KBM-7 (cell line): ENCODE data around the gene PCDHGA10.
A peak's percentile ranks its signal among the peaks of the same experiment; 100 is the strongest.
"Not testable (repeated sequence)": the region's sequence is repeated elsewhere in the genome, so short reads cannot be mapped to it uniquely, and the experiment has no call there.

Experiments
- DNase-seq: peaks from one replicate; pipeline ENCODE4 v3.0.0-alpha.2; 2015
- in situ Hi-C: fragments of 300-500 bp; cut with MboI; formaldehyde crosslinking; loops from 2 replicates; pipeline ENCODE4 v1.14.3; 2020; ENCODE audit warnings: low sequenced_read_pairs, low pct_unique_long_range_greater_than_20kb, mixed read lengths

PCDHGA10 gene

DNA sequence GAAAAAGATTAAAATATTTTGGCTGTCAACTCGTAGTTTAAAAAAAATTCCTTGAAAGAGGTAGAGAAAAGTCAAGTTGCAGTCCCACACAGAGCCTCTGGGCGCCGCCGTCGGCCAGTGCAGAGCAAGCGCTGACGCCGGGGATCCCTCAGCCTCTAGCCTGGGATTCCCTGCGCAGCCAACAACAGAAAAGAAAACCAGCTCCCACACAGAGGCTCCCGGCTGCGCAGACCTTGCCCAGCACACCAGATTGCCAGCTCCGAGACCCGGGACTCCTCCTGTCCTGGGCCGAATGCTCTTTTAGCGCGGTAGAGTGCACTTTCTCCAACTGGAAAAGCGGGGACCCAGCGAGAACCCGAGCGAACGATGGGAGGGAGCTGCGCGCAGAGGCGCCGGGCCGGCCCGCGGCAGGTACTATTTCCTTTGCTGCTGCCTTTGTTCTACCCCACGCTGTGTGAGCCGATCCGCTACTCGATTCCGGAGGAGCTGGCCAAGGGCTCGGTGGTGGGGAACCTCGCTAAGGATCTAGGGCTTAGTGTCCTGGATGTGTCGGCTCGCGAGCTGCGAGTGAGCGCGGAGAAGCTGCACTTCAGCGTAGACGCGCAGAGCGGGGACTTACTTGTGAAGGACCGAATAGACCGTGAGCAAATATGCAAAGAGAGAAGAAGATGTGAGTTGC is 4.8 kb downstream of the PCDHGA10 start, which contains the start of gene PCDHGB7:
TSS of gene PCDHGB7 (plus strand) at position 184 of the 679 bp plus-strand sequence. CDS start at position 367, 183 bp downstream.
- peak; percentile 13 for DNase-seq
- in situ Hi-C loops = not testable (repeated sequence)

DNA sequence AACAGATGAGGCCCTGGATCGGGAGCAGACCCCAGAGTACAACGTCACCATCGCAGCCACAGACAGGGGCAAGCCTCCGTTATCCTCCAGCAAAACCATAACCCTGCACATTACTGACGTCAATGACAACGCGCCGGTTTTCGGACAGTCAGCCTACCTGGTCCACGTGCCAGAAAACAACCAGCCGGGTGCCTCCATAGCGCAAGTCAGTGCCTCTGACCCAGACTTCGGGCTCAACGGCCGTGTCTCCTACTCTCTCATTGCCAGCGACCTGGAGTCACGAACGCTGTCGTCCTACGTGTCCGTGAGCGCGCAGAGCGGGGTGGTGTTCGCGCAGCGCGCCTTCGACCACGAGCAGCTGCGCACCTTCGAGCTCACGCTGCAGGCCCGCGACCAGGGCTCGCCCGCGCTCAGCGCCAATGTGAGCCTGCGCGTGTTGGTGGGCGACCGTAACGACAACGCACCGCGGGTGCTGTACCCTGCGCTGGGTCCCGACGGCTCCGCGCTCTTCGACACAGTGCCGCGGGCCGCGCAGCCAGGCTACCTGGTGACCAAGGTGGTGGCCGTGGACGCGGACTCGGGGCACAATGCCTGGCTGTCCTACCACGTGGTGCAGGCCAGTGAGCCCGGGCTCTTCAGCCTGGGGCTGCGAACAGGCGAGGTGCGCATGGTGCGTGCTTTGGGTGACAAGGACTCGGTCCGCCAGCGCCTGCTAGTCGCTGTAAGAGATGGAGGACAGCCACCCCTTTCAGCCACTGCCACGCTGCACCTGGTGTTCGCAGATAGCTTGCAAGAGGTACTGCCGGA is 6.5 kb downstream of the PCDHGA10 start:
- in situ Hi-C loops = no loop called here
- no peak for DNase-seq

DNA sequence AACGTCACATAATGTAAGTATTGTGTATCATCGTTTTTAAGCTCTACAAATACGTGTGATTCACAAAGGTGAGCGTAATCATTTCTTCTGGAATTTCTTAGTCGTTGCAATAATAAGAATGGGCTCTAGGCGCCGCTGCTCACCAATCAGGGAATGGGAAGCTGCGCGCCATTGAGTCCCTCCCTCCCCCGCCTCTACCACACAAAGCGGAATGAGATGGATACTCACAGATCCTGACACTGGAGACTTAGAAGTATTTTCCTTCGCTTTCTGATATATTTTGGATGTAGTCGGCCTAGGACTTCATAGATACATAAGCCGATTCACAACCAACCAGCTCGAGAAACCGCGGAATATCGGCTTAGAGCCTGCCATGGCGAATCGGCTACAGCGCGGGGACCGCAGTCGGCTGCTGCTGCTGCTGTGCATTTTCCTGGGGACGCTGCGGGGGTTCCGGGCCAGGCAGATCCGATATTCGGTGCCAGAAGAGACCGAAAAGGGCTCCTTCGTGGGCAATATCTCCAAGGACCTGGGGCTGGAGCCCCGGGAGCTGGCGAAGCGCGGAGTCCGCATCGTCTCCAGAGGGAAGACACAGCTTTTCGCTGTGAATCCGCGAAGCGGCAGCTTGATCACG is 8.2 kb downstream of the PCDHGA10 start, which contains the start of gene PCDHGA11:
TSS of gene PCDHGA11 (plus strand) at position 197 of the 634 bp plus-strand sequence. CDS start at position 374, 177 bp downstream.
- peak; percentile 33 for DNase-seq
- in situ Hi-C loops = no loop called here

- in situ Hi-C loops = no loop called here
- DNase-seq = no peak
Measured at GRCh38 chr5:141421489-141421855, 8.7 kb downstream of the PCDHGA10 start.

- in situ Hi-C loops = no loop called here
- no peak for DNase-seq
Measured at GRCh38 chr5:141422742-141423291, 10.0 kb downstream of the PCDHGA10 start.

DNA sequence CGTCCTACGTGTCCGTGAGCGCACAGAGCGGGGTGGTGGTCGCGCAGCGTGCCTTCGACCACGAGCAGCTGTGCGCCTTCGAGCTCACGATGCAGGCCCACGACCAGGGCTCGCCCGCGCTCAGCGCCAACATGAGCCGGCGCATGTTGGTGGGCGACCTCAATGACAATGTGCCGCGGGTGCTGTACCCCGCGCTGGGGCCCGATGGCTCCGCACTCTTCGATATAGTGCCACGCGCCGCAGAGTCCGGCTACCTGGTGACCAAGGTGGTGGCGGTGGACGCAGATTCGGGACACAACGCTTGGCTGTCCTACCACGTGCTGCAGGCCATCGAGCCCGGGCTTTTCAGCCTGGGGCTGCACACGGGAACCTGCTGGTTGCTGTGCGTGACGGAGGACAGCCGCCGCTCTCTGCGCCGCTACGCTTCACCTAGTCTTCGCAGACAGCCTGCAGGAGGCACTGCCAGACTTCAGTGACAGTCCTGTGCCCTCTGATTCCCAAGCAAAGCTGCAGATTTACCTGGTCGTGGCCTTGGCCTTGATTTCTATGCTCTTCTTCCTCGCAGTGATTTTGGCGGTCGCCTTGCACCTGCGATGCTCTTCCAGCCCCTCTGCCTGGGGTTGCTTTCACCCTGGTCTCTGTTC is 15.1 kb downstream of the PCDHGA10 start:
- no peak for DNase-seq
- in situ Hi-C loops = no loop called here

GRCh38 chr5:141430332-141431113 is 17.7 kb downstream of the PCDHGA10 start, which contains the start of gene PCDHGA12:
Gene PCDHGA12 (plus strand): TSS chr5:141430507. CDS start chr5:141430760, 253 bp downstream.
- in situ Hi-C loops = no loop called here
- no peak for DNase-seq

DNA sequence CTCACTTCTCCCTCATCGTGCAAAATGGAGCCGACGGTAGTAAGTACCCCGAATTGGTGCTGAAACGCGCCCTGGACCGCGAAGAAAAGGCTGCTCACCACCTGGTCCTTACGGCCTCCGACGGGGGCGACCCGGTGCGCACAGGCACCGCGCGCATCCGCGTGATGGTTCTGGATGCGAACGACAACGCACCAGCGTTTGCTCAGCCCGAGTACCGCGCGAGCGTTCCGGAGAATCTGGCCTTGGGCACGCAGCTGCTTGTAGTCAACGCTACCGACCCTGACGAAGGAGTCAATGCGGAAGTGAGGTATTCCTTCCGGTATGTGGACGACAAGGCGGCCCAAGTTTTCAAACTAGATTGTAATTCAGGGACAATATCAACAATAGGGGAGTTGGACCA is 18.5 kb downstream of the PCDHGA10 start:
- no peak for DNase-seq
- in situ Hi-C loops = no loop called here

- DNase-seq, in situ Hi-C loops: not testable (repeated sequence)
Measured at GRCh38 chr5:141432308-141432707, 19.5 kb downstream of the PCDHGA10 start.

GRCh38 chr5:141432726-141433125 is 19.9 kb downstream of the PCDHGA10 start:
- DNase-seq, in situ Hi-C loops: not testable (repeated sequence)

- in situ Hi-C loops = no loop called here
Measured at GRCh38 chr5:141434006-141434405, 21.2 kb downstream of the PCDHGA10 start.

DNA sequence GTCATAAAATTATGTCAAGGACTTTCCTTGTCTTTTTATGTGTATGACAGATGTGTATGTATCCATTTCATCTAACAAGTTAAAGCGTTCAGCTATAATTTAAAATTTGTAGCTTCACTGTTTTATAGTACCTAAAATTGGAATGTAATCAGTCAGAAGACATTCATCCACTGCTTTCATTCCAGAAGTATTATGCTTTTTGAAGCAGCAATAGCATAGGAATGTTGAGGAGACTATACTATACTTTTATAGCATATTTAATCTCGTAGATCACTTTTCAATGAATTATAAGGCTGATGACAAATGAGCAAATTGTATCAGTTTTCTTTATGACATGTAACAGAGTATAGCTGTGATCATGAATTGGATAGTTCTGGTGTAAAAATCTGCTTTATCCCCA is 24.4 kb downstream of the PCDHGA10 start:
- no peak for DNase-seq
- in situ Hi-C loops = no loop called here

More at GRCh38 chr5:141434006-141434405, 21.2 kb downstream of the PCDHGA10 start:
- no peak for DNase-seq

DNA sequence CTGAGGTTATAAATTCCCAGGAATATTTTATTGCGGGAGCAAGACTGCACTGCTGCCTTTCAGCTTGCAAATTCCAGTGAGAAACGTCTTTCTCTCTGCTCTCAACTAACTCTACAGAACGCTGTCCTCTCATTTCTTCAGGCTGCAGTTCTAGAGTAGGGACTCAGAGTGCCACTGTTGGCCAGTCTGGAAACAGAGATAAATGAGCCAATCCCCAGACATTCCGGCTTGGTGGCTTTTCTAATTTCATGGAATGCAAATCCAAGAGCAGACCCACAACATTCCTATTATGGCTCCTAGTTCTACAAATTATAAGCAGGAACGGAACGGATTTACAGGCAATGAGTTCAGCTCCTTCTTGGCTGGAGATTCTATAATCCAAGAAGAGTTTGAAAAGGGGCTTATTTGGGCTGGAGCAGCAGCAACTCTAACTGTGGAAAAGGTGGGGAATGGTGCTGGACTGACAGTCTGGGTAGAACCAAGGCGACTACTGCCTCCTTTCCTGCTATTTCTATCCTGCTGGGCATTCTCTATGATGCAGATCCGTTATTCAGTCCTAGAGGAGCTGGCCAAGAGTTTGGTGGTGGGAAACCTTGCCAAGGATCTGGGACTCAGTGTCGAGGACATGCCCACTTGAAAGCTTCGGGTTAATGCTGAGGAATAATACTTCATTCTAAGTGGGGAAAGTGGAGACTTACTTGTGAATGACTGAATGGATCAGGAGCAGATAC is 26.8 kb downstream of the PCDHGA10 start:
- DNase-seq = no peak
- in situ Hi-C loops = no loop called here

DNA sequence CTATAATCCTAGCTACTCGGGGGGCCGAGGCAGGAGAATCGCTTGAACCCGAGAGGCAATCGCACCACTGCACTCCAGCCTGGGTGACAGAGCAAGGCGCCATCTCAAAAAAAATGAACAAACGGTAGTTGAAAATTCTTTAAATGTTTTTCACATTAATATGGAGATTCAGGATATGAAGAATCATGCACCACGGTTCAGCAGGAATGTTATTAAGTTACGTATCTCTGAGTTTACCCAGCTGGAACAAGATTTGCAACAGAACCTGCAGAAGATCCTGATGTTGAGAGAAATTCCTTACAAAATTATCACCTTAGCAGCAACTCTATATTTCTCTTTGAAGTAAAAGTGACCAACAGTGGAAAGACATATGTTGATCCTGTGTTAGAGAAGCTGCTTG is 27.6 kb downstream of the PCDHGA10 start:
- in situ Hi-C loops = no loop called here

DNA sequence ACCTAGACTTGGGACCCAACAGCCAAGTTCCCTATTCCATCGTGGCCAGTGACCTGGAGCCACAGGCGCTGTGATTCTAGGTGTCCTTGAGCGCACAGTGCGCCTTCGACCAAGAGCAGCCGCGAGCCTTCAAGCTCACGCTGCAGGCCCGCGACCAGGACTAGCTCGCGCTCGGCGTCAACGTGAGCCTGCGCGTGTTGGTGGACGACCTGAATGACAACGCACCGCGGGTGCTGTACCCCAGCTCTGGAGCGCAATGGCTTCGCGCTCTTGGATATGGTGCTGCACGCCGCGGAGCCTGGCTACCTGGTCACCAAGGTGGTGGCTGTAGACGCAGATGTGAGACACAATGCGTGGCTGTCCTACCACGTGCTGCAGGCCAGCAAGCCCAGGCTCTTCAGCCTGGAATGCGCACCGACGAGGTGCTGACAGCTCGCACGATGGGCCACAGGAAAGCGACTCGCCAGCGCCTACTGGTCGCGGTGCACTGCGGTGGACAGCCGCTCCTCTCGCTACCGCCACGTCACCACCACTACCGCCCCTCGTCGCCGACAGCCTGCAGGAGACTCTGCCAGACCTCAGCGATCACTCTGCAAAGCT is 28.9 kb downstream of the PCDHGA10 start:
- in situ Hi-C loops = no loop called here

More for the DNA sequence above, 27.6 kb downstream of the PCDHGA10 start:
- no peak for DNase-seq

DNA sequence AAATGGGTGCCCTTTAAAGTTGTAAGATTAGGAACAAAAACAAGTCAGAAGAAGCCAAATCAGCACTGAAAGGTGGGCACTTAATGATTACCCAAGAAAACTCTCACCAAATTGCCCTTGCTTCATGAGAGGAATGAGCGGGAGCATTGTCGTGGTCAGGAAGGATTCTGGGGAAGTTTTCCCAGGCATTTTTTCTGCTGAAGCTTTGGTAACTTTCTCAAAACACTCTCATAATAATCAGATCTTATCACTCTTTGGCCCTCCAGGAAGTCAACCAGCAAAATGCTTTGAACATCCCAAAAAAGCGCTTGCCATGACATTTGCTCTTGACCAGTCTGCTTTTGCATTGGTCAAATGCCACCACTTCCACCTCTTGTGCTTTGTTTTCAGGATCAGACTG is 52.6 kb downstream of the PCDHGA10 start:
- DNase-seq = no peak
- in situ Hi-C loops = no loop called here

More for the DNA sequence above, 28.9 kb downstream of the PCDHGA10 start:
- no peak for DNase-seq
